NCI-H2196 (cell line): ENCODE measurements around the gene ABCA7.
A peak's percentile ranks its signal among the peaks of the same experiment; 100 is the strongest.

ENCODE experiments used
- DNase-seq: peaks from one replicate; lab custom pipeline; 2025; ENCODE audit not compliant: unreplicated experiment; lab: John Stamatoyannopoulos, UW

ABCA7 gene

DNA sequence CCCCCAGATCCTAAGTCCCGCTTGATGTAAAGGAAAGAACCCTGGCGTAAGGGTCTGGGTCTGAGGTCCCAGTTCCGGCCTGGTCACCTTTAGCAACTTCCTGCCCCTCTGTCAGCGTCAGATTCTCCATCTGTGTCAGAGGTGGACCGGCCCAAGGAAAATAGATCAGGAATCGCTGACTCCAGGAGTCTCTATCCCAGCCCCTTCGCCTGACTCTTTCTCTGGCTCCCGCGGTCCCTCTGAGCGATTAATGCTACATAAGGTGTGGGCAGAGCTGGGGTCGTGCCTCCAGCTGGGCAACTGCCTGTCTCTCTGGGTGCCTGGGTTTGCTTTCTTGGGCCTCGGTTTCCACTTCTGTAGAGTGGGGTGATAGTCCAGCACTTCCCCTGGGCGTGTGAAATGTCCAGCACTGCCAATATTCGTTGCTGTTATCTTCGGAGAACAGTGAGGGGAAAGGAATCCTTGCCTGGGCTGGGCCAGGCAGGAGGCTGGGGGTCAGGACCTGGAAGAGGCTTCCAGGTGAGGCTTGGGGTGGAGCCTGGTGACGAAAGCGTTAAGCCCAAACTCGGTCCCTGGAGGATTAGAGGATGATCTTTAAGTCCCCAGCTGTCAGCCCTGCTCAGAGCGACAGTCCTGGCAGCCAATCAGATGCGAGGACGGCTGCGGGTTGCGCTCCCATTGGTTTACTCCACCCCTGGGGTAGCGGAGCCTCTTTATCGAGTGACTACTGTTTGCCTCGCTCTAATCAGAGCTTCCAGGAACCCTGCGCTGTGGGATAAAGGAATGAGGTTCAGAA lies 767 bp downstream of the ABCA7 start:
- peak; percentile 92 for DNase-seq

- no peak for DNase-seq
Observed at GRCh38 chr19:1041272-1041834, 1.4 kb downstream of the ABCA7 start.

GRCh38 chr19:1041835-1042685 lies 2.2 kb downstream of the ABCA7 start:
- DNase-seq = no peak

- no peak for DNase-seq
Observed at GRCh38 chr19:1042689-1043511, 3.0 kb downstream of the ABCA7 start.

DNA sequence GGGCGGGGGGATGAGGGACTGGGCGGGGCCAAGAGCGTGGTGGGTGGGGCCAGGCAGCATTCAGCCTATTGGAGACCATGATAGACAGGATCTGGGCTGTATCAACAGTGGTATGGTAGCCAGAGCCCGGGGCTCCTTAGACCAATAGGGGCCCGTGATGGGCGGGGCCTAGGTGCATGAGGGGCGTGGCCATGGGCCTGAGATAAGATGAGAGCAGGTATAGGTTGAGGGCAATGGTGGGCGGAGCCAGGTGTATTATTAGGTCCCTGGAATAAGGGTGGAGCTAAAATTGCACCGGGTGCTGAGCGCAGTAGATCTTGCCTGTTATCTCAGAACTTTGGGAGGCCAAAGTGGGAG lies 5.3 kb downstream of the ABCA7 start:
- peak; percentile 53 for DNase-seq

GRCh38 chr19:1046117-1046626 lies 6.3 kb downstream of the ABCA7 start:
- no peak for DNase-seq

GRCh38 chr19:1046836-1047695 lies 7.2 kb downstream of the ABCA7 start:
- no peak for DNase-seq

DNA sequence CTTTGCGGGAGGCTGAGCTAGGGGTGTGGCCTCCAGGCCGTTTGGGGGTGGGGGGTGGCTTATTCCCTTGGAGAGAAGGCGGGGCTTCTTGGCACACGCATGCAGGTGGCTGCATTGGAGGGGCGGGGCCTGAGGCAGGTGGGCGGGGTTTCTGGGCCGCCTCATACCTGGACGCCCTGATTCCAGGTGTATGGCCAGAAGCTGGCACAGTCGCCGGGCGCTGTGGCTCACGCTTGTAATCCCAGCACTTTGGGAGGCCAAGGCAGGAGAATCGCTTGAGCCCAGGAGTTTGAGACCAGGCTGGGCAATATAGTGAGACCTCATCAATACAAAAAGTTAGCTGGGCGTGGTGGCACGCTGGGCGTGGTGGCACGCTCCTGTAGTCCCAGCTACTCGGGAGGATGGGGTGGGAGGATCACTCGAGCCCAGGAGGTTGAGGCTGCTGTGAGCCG lies 7.8 kb downstream of the ABCA7 start:
- no peak for DNase-seq

GRCh38 chr19:1049106-1049505 lies 9.2 kb downstream of the ABCA7 start:
- DNase-seq = no peak

GRCh38 chr19:1049800-1050199 lies 9.9 kb downstream of the ABCA7 start:
- no peak for DNase-seq

- DNase-seq = no peak
Observed at GRCh38 chr19:1050989-1051788, 11.3 kb downstream of the ABCA7 start.

- DNase-seq = no peak
Observed at GRCh38 chr19:1051791-1052190, 11.9 kb downstream of the ABCA7 start.

- no peak for DNase-seq
Observed at GRCh38 chr19:1052349-1052975, 12.6 kb downstream of the ABCA7 start.

DNA sequence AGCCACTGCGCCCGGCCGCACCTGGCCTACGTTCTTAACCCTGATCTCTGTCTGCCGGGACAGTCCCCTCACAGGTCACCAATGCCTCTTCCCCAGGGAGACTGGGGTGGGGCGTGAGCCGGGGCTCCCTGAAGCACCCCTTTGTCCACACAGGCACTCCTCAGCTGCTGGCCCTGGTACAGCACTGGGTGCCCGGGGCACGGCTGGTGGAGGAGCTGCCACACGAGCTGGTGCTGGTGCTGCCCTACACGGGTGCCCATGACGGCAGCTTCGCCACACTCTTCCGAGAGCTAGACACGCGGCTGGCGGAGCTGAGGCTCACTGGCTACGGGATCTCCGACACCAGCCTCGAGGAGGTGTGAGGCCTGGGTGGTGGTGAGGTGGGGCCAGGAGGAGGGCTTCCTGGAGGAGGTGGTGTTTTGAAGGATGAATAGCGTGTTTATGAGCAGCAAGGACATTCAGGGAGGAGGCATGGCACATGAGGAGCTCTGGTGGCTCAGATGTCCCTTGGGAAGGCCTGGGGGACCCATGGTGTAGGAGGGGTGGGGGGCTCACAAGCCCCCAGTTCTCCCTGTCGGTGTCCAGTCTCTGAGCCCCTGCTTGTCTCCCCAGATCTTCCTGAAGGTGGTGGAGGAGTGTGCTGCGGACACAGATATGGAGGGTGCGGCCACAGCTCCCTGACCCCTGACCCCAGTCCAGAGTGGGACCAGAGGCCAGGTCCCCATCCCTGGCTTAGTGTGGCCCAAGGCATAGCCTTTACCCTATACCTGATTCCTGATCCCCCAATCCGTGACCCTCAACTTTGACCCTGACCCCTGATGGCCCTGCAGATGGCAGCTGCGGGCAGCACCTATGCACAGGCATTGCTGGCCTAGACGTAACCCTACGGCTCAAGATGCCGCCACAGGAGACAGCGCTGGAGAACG lies 13.5 kb downstream of the ABCA7 start:
- DNase-seq = no peak

DNA sequence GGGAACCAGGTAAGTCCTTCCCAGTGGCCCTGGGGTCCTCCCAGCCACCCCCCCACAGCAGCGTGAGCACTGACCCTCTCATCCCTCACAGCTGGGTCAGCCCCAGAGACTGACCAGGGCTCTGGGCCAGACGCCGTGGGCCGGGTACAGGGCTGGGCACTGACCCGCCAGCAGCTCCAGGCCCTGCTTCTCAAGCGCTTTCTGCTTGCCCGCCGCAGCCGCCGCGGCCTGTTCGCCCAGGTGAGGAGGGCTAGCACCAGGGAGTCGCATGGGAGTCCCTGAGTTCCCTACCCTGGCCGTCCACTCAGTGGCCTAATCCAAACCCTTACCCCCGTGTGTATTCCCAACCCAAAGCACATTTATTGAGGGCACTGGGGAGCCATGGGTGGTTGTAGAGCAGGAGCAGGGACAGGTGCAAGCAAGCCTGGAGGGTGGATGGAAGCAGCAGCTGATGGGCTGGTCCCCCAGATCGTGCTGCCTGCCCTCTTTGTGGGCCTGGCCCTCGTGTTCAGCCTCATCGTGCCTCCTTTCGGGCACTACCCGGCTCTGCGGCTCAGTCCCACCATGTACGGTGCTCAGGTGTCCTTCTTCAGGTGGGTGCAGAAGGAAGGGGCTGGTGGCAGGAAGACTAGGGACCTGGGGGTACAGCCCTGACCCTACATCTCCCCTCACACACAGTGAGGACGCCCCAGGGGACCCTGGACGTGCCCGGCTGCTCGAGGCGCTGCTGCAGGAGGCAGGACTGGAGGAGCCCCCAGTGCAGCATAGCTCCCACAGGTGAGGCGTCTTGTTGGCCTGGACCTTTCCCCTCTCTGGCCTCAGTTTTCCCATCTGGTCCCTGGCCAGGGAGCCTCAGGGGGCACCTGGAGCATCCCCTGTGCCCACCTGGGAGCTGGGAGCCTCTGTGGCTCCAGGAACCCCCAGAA lies 14.5 kb downstream of the ABCA7 start:
- DNase-seq = no peak

DNA sequence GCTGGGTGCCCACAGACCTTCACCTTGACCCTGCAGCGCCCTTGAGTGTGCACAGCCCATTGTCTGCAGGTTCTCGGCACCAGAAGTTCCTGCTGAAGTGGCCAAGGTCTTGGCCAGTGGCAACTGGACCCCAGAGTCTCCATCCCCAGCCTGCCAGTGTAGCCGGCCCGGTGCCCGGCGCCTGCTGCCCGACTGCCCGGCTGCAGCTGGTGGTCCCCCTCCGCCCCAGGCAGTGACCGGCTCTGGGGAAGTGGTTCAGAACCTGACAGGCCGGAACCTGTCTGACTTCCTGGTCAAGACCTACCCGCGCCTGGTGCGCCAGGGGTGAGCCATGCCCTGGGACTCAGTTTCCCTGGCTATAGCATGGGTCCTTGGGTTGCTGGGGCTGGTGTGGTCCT lies 15.1 kb downstream of the ABCA7 start:
- no peak for DNase-seq
